ENCODE measurements around the gene PALLD.

The PALLD gene

GRCh38 chr4:168560184-168561180 lies 63.6 kb downstream of the PALLD start:
- no peak for DNase-seq

GRCh38 chr4:168562041-168562571 lies 65.3 kb downstream of the PALLD start:
- DNase-seq: no peak

- DNase-seq: no peak
Measured at GRCh38 chr4:168564023-168564422, 67.2 kb downstream of the PALLD start.

- no peak for DNase-seq
Measured at GRCh38 chr4:168565130-168565529, 68.3 kb downstream of the PALLD start.

- DNase-seq: no peak
Measured at GRCh38 chr4:168566726-168567125, 69.9 kb downstream of the PALLD start.

- no peak for DNase-seq
Measured at GRCh38 chr4:168569066-168569930, 72.4 kb downstream of the PALLD start.

- DNase-seq: no peak
Measured at GRCh38 chr4:168569931-168570276, 73.1 kb downstream of the PALLD start.

- no peak for DNase-seq
Measured at GRCh38 chr4:168570466-168570865, 73.6 kb downstream of the PALLD start.

GRCh38 chr4:168572002-168572401 lies 75.2 kb downstream of the PALLD start:
- no peak for DNase-seq

GRCh38 chr4:168573870-168574269 lies 77.0 kb downstream of the PALLD start:
- DNase-seq: no peak

- no peak for DNase-seq
Measured at GRCh38 chr4:168574581-168575295, 77.9 kb downstream of the PALLD start.

GRCh38 chr4:168575473-168575872 lies 78.6 kb downstream of the PALLD start:
- no peak for DNase-seq

- no peak for DNase-seq
Measured at GRCh38 chr4:168577624-168578023, 80.8 kb downstream of the PALLD start.

GRCh38 chr4:168580228-168580627 lies 83.4 kb downstream of the PALLD start:
- no peak for DNase-seq

- DNase-seq: no peak
Measured at GRCh38 chr4:168584321-168584771, 87.5 kb downstream of the PALLD start.

GRCh38 chr4:168585168-168586091 lies 88.6 kb downstream of the PALLD start:
- peak; percentile 33 for DNase-seq

GRCh38 chr4:168586926-168587325 lies 90.1 kb downstream of the PALLD start:
- no peak for DNase-seq

GRCh38 chr4:168587411-168588125 lies 90.7 kb downstream of the PALLD start:
- peak; percentile 53 for DNase-seq

GRCh38 chr4:168588916-168589531 lies 92.2 kb downstream of the PALLD start:
- DNase-seq: no peak

- DNase-seq: no peak
Measured at GRCh38 chr4:168592676-168593075, 95.8 kb downstream of the PALLD start.

Data from T1000 (cell line).